Measurements from ENCODE around the gene PLEKHM3. TPM values are rescaled to one million over a fixed set of nuclear protein-coding genes. Genes with fewer than 3 reads are reported as not detected.

The PLEKHM3 gene
- total and polyA plus RNA-seq, 2 of the 13 experiments (the other 11 are each of a cell fraction or from before 2014, with no cell fraction given), result 4.5 to 4.7 TPM

- peaks cover 3% of the 10 kb centered on the region in 2 experiments; a peak in 2 of 5 replicates for H3K36me3 ChIP-seq (replicated peaks in 1 of 2; ENCODE audit: control insufficient read depth in 1 of 2, insufficient read depth in 2 of 2, low read length in 2 of 2)
- H3K9ac ChIP-seq (ENCODE audit: insufficient read depth, low read depth, low read length), result no peak overlapping the region
- DNase-seq (ENCODE audit: low spot score) (no peak), FAIRE-seq (no peak), ATAC-seq (no peak)
- H3K27me3 ChIP-seq (ENCODE audit: control insufficient read depth in 1 of 2, insufficient read depth in 2 of 2, low read length in 2 of 2), result no peaks in the 10 kb centered on the region
- H3K79me2 ChIP-seq (ENCODE audit: insufficient read depth, low read length), result no peaks in the 10 kb centered on the region
- H3K9me3 ChIP-seq (ENCODE audit: low read length), result no peaks in the 10 kb centered on the region
- POLR2A ChIA-PET, result no interaction called here
- no peak overlapping the region for H3K4me2 ChIP-seq (ENCODE audit: low read depth, low read length)
- no peaks in the 10 kb centered on the region for H3K4me1 ChIP-seq (ENCODE audit: insufficient read depth, low read length)
- CTCF ChIA-PET (ENCODE audit: low intra/inter-chr PET ratio, low total read pairs), result no interaction called here
- in situ Hi-C loops (cut with HindIII; ENCODE audit: extremely low pct_ligation_motif_present, low pct_unique_long_range_greater_than_20kb) (no loop called here), intact Hi-C loops (cut with micrococcal nuclease; ENCODE audit: unreplicated experiment) (no loop called here)
- H3K4me3 ChIP-seq (replicated peaks in 1 of 3; ENCODE audit: insufficient read depth in 1 of 3, low read depth in 2 of 3, low read length in 3 of 3), result no peak overlapping the region
- no TSS peak for BruUV-seq (replicated peaks)
- no peak overlapping the region for H2AFZ ChIP-seq (ENCODE audit: low read length)
- no peak overlapping the region for H3K27ac ChIP-seq (ENCODE audit: extremely low read length, insufficient read depth, low read length)
- WGBS (ENCODE audit: low lambda C conversion rate), result 89% methylated on average over 3 of the region's 3 CpGs
- TF ChIP-seq EEA1 (CRISPR knock-in tag; IDR thresholded peaks at IDR 0.05; ENCODE audit: borderline replicate concordance) (no peak), ZNF550 (CRISPR knock-in tag; IDR thresholded peaks at IDR 0.05; ENCODE audit: borderline replicate concordance) (no peak), XBP1 (CRISPR knock-in tag; IDR thresholded peaks at IDR 0.05) (no peak), HMG20A (CRISPR knock-in tag; IDR thresholded peaks at IDR 0.05; ENCODE audit: borderline replicate concordance) (no peak), CENPBD1 (CRISPR knock-in tag; IDR thresholded peaks at IDR 0.05; ENCODE audit: borderline replicate concordance, low read depth) (no peak), ZNF772 (CRISPR knock-in tag; IDR thresholded peaks at IDR 0.05) (no peak), BORCS8-MEF2B (CRISPR knock-in tag; IDR thresholded peaks at IDR 0.05) (no peak)
- H4K20me1 ChIP-seq (ENCODE audit: insufficient read depth, low read length), result no peaks in the 10 kb centered on the region
These were observed 19.0 kb downstream of the PLEKHM3 start for GRCh38 chr2:208006337-208006736.

GRCh38 chr2:208001924-208002323 lies 23.4 kb downstream of the PLEKHM3 start:
- no peaks in the 10 kb centered on the region for H3K9me3 ChIP-seq (ENCODE audit: low read length)
- intact Hi-C loops (cut with micrococcal nuclease; ENCODE audit: unreplicated experiment) (no loop called here), in situ Hi-C loops (cut with HindIII; ENCODE audit: extremely low pct_ligation_motif_present, low pct_unique_long_range_greater_than_20kb) (no loop called here)
- no peaks in the 10 kb centered on the region for H3K4me1 ChIP-seq (ENCODE audit: insufficient read depth, low read length)
- DNase-seq (ENCODE audit: low spot score), result no peak
- no peaks in the 10 kb centered on the region for H3K27me3 ChIP-seq (ENCODE audit: control insufficient read depth in 1 of 2, insufficient read depth in 2 of 2, low read length in 2 of 2)
- H3K4me2 ChIP-seq (ENCODE audit: low read depth, low read length), result no peak overlapping the region
- no peak for ATAC-seq
- H3K36me3 ChIP-seq (replicated peaks in 1 of 2; ENCODE audit: control insufficient read depth in 1 of 2, insufficient read depth in 2 of 2, low read length in 2 of 2), result peaks cover 10 to 18% of the 10 kb centered on the region in 2 experiments; a peak in 3 of 5 replicates
- H4K20me1 ChIP-seq (ENCODE audit: insufficient read depth, low read length), result no peaks in the 10 kb centered on the region
- 90% methylated on average over 5 of the region's 5 CpGs for WGBS (ENCODE audit: low lambda C conversion rate)
- ChIA-PET POLR2A (no interaction called here), CTCF (ENCODE audit: low intra/inter-chr PET ratio, low total read pairs) (no interaction called here)
- no peak for FAIRE-seq
- no peak overlapping the region for H3K4me3 ChIP-seq (replicated peaks in 1 of 3; ENCODE audit: insufficient read depth in 1 of 3, low read depth in 2 of 3, low read length in 3 of 3)
- no peak overlapping the region for H3K27ac ChIP-seq (ENCODE audit: extremely low read length, insufficient read depth, low read length)
- no peaks in the 10 kb centered on the region for H3K79me2 ChIP-seq (ENCODE audit: insufficient read depth, low read length)
- no peak overlapping the region for H2AFZ ChIP-seq (ENCODE audit: low read length)
- no TSS peak for BruUV-seq (replicated peaks)
- H3K9ac ChIP-seq (ENCODE audit: insufficient read depth, low read depth, low read length), result no peak overlapping the region
- TF ChIP-seq ZNF550 (CRISPR knock-in tag; IDR thresholded peaks at IDR 0.05; ENCODE audit: borderline replicate concordance) (no peak), HINFP (CRISPR knock-in tag; IDR thresholded peaks at IDR 0.05; ENCODE audit: low read depth) (no peak), NFYB (CRISPR knock-in tag; IDR thresholded peaks at IDR 0.05) (no peak), CC2D1A (CRISPR knock-in tag; IDR thresholded peaks at IDR 0.05) (no peak), PRDM10 (CRISPR knock-in tag; IDR thresholded peaks at IDR 0.05; ENCODE audit: low read depth) (no peak), ZNF891 (CRISPR knock-in tag; IDR thresholded peaks at IDR 0.05) (no peak), ARNT (IDR thresholded peaks at IDR 0.05) (no peak), SNAI1 (CRISPR knock-in tag; IDR thresholded peaks at IDR 0.05; ENCODE audit: borderline replicate concordance) (no peak), HMG20A (CRISPR knock-in tag; IDR thresholded peaks at IDR 0.05; ENCODE audit: borderline replicate concordance) (no peak), SP4 (CRISPR knock-in tag; IDR thresholded peaks at IDR 0.05) (no peak)

All from HepG2 (cell line).